Ishikawa (cell line): ENCODE measurements around the gene PPDPF.

Experiments
- CEBPB ChIP-seq: IDR thresholded peaks from 2 replicates; pipeline ENCODE4 v1.6.1; 2012
- CREB1 ChIP-seq: IDR thresholded peaks from 2 replicates; pipeline ENCODE4 v1.6.1; 2012; ENCODE audit warnings: low read depth
- EGR1 ChIP-seq: IDR thresholded peaks from 2 replicates; pipeline ENCODE4 v1.6.1; 2012
- EP300 ChIP-seq: IDR thresholded peaks from 2 replicates; pipeline ENCODE4 v1.6.1; 2012; ENCODE audit warnings: borderline replicate concordance
- FOXM1 ChIP-seq: IDR thresholded peaks from 2 replicates; pipeline ENCODE4 v1.6.1; 2012; ENCODE audit warnings: low read depth, borderline replicate concordance
- NFIC ChIP-seq: IDR thresholded peaks from 2 replicates; pipeline ENCODE4 v1.6.1; 2012
- RAD21 ChIP-seq: IDR thresholded peaks from 2 replicates; pipeline ENCODE4 v1.6.1; 2012; ENCODE audit warnings: low read depth
- TAF1 ChIP-seq: IDR thresholded peaks from 2 replicates; pipeline ENCODE4 v1.6.1; 2012; ENCODE audit warnings: low read depth, mild to moderate bottlenecking
- TEAD4 ChIP-seq: IDR thresholded peaks from 2 replicates; pipeline ENCODE4 v1.6.1; 2012
- YY1 ChIP-seq: IDR thresholded peaks from 2 replicates; pipeline ENCODE4 v1.6.1; 2012; ENCODE audit warnings: low read depth
- ZBTB7A ChIP-seq: IDR thresholded peaks from 2 replicates; pipeline ENCODE4 v1.6.1; 2012; ENCODE audit warnings: low read depth
- TF ChIP-seq, protein P1 (sequence below): IDR thresholded peaks from 2 replicates; pipeline ENCODE4 v1.6.1; 2012; ENCODE audit warnings: low read depth, mild to moderate bottlenecking
- TF ChIP-seq, protein P2 (sequence below): IDR thresholded peaks from 2 replicates; pipeline ENCODE4 v1.6.1; 2012
- TF ChIP-seq, protein P3 (sequence below): IDR thresholded peaks from 2 replicates; pipeline ENCODE4 v1.6.1; 2012

DNA sequence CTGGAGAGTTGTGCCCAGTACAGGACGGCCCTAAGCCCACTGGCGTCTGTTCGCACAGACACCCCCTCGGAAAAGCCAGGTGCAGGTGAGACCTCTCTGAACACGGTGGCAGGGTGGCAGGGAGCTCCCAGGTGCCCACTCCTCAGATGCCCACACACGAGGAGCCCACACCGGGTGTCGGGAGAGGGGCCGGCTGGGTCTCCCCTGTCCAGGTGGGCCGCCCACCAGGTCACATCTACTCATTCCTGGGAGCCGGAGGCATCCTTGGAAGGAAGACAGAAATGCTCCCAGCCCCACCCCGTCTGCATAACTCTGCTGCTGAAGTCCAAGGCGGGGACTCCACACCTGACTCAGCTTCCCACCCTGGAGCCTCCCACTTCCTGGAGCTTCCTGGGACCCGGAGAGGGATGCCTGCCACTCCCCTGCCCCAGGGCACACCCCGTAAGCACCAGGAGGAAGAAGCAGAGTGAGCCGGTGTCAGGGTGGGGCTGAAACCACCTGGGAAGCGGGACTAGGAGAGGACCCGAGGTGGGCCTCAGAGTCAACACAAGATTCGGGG is 24.5 kb downstream of the PPDPF start:
- no peak for TF ChIP-seq CEBPB
- TF ChIP-seq, protein P1, sequence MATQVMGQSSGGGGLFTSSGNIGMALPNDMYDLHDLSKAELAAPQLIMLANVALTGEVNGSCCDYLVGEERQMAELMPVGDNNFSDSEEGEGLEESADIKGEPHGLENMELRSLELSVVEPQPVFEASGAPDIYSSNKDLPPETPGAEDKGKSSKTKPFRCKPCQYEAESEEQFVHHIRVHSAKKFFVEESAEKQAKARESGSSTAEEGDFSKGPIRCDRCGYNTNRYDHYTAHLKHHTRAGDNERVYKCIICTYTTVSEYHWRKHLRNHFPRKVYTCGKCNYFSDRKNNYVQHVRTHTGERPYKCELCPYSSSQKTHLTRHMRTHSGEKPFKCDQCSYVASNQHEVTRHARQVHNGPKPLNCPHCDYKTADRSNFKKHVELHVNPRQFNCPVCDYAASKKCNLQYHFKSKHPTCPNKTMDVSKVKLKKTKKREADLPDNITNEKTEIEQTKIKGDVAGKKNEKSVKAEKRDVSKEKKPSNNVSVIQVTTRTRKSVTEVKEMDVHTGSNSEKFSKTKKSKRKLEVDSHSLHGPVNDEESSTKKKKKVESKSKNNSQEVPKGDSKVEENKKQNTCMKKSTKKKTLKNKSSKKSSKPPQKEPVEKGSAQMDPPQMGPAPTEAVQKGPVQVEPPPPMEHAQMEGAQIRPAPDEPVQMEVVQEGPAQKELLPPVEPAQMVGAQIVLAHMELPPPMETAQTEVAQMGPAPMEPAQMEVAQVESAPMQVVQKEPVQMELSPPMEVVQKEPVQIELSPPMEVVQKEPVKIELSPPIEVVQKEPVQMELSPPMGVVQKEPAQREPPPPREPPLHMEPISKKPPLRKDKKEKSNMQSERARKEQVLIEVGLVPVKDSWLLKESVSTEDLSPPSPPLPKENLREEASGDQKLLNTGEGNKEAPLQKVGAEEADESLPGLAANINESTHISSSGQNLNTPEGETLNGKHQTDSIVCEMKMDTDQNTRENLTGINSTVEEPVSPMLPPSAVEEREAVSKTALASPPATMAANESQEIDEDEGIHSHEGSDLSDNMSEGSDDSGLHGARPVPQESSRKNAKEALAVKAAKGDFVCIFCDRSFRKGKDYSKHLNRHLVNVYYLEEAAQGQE: no peak
- TF ChIP-seq, protein P2, sequence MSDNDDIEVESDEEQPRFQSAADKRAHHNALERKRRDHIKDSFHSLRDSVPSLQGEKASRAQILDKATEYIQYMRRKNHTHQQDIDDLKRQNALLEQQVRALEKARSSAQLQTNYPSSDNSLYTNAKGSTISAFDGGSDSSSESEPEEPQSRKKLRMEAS: no peak
- no peak for TF ChIP-seq RAD21
- no peak for TF ChIP-seq TAF1
- peak; percentile 83 for TF ChIP-seq EP300
- peak; percentile 71 for TF ChIP-seq TEAD4
- TF ChIP-seq FOXM1: 0 out of 2 replicates have a peak, but pooled peaks have one; percentile 20
- TF ChIP-seq NFIC: no peak; the same call in 1 of the 2 replicates
- no peak for TF ChIP-seq YY1
- TF ChIP-seq EGR1: no peak
- no peak for TF ChIP-seq CREB1
- TF ChIP-seq, protein P3, sequence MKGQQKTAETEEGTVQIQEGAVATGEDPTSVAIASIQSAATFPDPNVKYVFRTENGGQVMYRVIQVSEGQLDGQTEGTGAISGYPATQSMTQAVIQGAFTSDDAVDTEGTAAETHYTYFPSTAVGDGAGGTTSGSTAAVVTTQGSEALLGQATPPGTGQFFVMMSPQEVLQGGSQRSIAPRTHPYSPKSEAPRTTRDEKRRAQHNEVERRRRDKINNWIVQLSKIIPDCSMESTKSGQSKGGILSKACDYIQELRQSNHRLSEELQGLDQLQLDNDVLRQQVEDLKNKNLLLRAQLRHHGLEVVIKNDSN: no peak
- TF ChIP-seq ZBTB7A: peak; percentile 85
